Measurements from ENCODE around the gene CACNA2D3.

The CACNA2D3 gene

DNA sequence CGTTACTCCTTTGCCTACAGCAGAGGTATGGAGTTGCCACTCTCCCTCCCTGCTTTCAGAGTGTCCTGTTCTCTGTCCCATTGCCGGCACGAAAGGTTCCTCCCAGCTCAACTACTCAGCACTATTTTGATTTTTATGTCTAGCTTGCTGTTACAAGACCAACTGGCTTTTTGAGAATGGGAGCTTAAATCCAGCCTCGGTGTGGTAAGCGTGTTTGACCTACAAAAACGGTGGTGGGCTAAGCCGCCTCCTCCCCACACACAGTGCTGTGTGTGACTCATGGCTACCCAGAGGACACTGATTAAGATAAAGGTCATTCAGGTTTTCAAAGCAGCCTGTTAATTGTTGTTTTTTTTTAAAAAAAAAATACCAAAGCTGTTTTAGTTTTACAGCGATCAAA is 741.0 kb downstream of the CACNA2D3 start:
- H3K4me3 ChIP-seq (ENCODE audit: control insufficient read depth, low read depth, low read length), result no peak overlapping the region
- no peak for DNase-seq (ENCODE audit: low read depth)
- TF ChIP-seq, protein P1, sequence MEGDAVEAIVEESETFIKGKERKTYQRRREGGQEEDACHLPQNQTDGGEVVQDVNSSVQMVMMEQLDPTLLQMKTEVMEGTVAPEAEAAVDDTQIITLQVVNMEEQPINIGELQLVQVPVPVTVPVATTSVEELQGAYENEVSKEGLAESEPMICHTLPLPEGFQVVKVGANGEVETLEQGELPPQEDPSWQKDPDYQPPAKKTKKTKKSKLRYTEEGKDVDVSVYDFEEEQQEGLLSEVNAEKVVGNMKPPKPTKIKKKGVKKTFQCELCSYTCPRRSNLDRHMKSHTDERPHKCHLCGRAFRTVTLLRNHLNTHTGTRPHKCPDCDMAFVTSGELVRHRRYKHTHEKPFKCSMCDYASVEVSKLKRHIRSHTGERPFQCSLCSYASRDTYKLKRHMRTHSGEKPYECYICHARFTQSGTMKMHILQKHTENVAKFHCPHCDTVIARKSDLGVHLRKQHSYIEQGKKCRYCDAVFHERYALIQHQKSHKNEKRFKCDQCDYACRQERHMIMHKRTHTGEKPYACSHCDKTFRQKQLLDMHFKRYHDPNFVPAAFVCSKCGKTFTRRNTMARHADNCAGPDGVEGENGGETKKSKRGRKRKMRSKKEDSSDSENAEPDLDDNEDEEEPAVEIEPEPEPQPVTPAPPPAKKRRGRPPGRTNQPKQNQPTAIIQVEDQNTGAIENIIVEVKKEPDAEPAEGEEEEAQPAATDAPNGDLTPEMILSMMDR (IDR thresholded peaks at IDR 0.05; ENCODE audit: control insufficient read depth, insufficient read depth, low read depth, low read length, missing control alignments), result no peak

DNA sequence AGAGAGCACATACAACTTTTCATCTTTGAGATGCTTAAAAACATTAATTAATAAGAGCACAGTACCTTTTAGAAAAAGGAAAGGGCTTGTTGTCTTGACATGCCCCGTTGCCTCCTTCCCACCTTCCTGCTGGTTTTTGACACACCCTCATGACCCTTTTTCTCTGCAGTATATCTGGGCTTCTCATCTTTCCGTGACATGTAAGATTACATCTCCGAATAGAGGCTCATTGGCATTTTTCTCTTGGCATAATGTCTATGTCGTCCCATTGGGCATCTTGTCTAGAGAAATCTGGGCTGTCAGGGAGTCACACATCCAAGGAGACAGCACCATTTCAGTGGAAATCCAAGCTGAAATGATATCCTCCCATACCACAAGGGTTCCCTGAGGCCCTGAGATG is 741.4 kb downstream of the CACNA2D3 start:
- TF ChIP-seq, protein P1 (IDR thresholded peaks at IDR 0.05; ENCODE audit: control insufficient read depth, insufficient read depth, low read depth, low read length, missing control alignments), result no peak
- H3K4me3 ChIP-seq (ENCODE audit: control insufficient read depth, low read depth, low read length), result no peak overlapping the region
- no peak for DNase-seq (ENCODE audit: low read depth)

DNA sequence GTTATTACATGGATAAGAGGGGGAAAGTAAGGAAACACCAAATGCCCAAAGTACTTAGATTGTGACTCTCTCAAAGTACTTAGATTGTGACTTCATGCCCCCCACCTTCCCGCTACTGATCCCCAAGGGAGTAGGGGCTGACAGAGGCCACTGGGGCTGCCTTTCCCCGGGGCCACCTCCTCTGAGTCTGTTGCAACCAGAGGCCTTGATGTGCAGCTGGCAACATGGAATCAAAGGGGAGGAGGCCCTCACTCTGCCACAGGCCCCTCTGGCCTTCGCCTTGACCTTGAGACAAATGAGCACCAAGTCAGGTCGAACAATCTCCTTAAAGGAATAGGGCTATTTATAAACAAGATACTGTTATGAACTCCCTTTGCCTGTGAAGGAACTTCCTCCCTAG is 743.0 kb downstream of the CACNA2D3 start:
- no peak overlapping the region for H3K4me3 ChIP-seq (ENCODE audit: control insufficient read depth, low read depth, low read length)
- no peak for DNase-seq (ENCODE audit: low read depth)
- TF ChIP-seq, protein P1 (IDR thresholded peaks at IDR 0.05; ENCODE audit: control insufficient read depth, insufficient read depth, low read depth, low read length, missing control alignments), result no peak

- TF ChIP-seq, protein P1 (IDR thresholded peaks at IDR 0.05; ENCODE audit: control insufficient read depth, insufficient read depth, low read depth, low read length, missing control alignments), result no peak
- DNase-seq (ENCODE audit: low read depth), result no peak
- H3K4me3 ChIP-seq (ENCODE audit: control insufficient read depth, low read depth, low read length), result no peak overlapping the region
Observed at GRCh38 chr3:54866251-54866650, 743.9 kb downstream of the CACNA2D3 start.

DNA sequence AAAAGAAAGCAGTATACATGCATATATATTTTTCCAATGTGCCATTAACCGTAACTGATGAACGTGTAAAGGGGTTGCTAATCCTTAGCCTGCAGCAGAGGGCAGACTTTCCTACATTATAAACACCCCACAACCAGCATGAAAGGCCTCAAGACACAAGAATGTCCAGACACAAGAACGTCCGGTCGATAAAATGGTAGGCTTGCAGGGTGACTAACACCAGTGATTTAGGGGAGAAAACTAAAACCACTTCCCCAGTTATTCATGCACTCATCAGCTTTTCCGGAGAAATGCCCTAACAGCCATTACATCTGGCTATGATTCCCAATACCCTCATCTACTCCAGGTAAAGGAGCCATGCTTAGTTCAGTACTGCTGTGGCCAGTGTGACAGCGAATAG is 748.1 kb downstream of the CACNA2D3 start:
- H3K4me3 ChIP-seq (ENCODE audit: control insufficient read depth, low read depth, low read length), result no peak overlapping the region
- TF ChIP-seq, protein P1 (IDR thresholded peaks at IDR 0.05; ENCODE audit: control insufficient read depth, insufficient read depth, low read depth, low read length, missing control alignments), result peak; percentile 75
- DNase-seq (ENCODE audit: low read depth), result peak; percentile 95

- TF ChIP-seq, protein P1 (IDR thresholded peaks at IDR 0.05; ENCODE audit: control insufficient read depth, insufficient read depth, low read depth, low read length, missing control alignments), result no peak
- DNase-seq (ENCODE audit: low read depth), result no peak
- no peak overlapping the region for H3K4me3 ChIP-seq (ENCODE audit: control insufficient read depth, low read depth, low read length)
Observed at GRCh38 chr3:54871867-54872266, 749.5 kb downstream of the CACNA2D3 start.

Measured in AG09309 (cell line).